HG03460 (cell line): ENCODE data around the gene HIP1R.
A peak's percentile ranks its signal among the peaks of the same experiment; 100 is the strongest.
"Not testable (repeated sequence)": the region's sequence is repeated elsewhere in the genome, so short reads cannot be mapped to it uniquely, and the experiment has no call there.

ENCODE experiments used
- ATAC-seq: cut with Tn5 transposase; IDR thresholded peaks from one replicate; pipeline ENCODE4 v1.9.1; 2021; ENCODE audit not compliant: unreplicated experiment

Gene HIP1R

GRCh38 chr12:122872815-122873361 is 37.6 kb downstream of the HIP1R start:
- ATAC-seq: no peak

GRCh38 chr12:122873540-122873939 is 38.3 kb downstream of the HIP1R start:
- no peak for ATAC-seq

GRCh38 chr12:122874081-122874480 is 38.8 kb downstream of the HIP1R start:
- ATAC-seq: no peak

- ATAC-seq: no peak
These were observed 40.4 kb downstream of the HIP1R start for GRCh38 chr12:122875590-122876220.

- ATAC-seq: not testable (repeated sequence)
These were observed 41.0 kb downstream of the HIP1R start for GRCh38 chr12:122876281-122876680.

GRCh38 chr12:122876731-122877130 is 41.5 kb downstream of the HIP1R start:
- no peak for ATAC-seq

- no peak for ATAC-seq
These were observed 43.7 kb downstream of the HIP1R start for GRCh38 chr12:122878780-122879612.

- no peak for ATAC-seq
These were observed 45.0 kb downstream of the HIP1R start for GRCh38 chr12:122880155-122880667.

- ATAC-seq: no peak
These were observed 45.4 kb downstream of the HIP1R start for GRCh38 chr12:122880668-122881067.

GRCh38 chr12:122882908-122883558 is 47.8 kb downstream of the HIP1R start:
- no peak for ATAC-seq

- ATAC-seq: no peak
These were observed 49.0 kb downstream of the HIP1R start for GRCh38 chr12:122884091-122884826.

- no peak for ATAC-seq
These were observed 49.6 kb downstream of the HIP1R start for GRCh38 chr12:122884860-122885259.

GRCh38 chr12:122886161-122886560 is 50.9 kb downstream of the HIP1R start:
- ATAC-seq: no peak

- ATAC-seq: peak; percentile 68
These were observed 51.9 kb downstream of the HIP1R start for GRCh38 chr12:122886851-122887818.

GRCh38 chr12:122887819-122888212 is 52.6 kb downstream of the HIP1R start:
- peak; percentile 16 for ATAC-seq

- peak; percentile 49 for ATAC-seq
These were observed 53.0 kb downstream of the HIP1R start for GRCh38 chr12:122888232-122888752.

- ATAC-seq: no peak
These were observed 54.7 kb downstream of the HIP1R start for GRCh38 chr12:122889761-122890520.

- ATAC-seq: no peak
These were observed 56.6 kb downstream of the HIP1R start for GRCh38 chr12:122891661-122892525.
